Neural progenitor cell (in vitro differentiated cells): ENCODE measurements around the gene KCNH6.

Experiments used
- CTCF ChIP-seq: fragments of 200-600 bp; sonication (generic); IDR thresholded peaks from 2 replicates; pipeline ENCODE4 v1.5.1; 2017; ENCODE audit warnings: antibody characterized with exemption, mild to moderate bottlenecking
- EZH2phosphoT487 ChIP-seq: fragments of 200-600 bp; sonication (generic); IDR thresholded peaks from 2 replicates; pipeline ENCODE4 v1.6.1; 2017; ENCODE audit warnings: antibody characterized with exemption

- TF ChIP-seq CTCF, result no peak
- TF ChIP-seq EZH2phosphoT487, result no peak
These were observed 10.4 kb downstream of the KCNH6 start for GRCh38 chr17:63533433-63534077.
